ENCODE data around the gene B3GAT1.

DNA sequence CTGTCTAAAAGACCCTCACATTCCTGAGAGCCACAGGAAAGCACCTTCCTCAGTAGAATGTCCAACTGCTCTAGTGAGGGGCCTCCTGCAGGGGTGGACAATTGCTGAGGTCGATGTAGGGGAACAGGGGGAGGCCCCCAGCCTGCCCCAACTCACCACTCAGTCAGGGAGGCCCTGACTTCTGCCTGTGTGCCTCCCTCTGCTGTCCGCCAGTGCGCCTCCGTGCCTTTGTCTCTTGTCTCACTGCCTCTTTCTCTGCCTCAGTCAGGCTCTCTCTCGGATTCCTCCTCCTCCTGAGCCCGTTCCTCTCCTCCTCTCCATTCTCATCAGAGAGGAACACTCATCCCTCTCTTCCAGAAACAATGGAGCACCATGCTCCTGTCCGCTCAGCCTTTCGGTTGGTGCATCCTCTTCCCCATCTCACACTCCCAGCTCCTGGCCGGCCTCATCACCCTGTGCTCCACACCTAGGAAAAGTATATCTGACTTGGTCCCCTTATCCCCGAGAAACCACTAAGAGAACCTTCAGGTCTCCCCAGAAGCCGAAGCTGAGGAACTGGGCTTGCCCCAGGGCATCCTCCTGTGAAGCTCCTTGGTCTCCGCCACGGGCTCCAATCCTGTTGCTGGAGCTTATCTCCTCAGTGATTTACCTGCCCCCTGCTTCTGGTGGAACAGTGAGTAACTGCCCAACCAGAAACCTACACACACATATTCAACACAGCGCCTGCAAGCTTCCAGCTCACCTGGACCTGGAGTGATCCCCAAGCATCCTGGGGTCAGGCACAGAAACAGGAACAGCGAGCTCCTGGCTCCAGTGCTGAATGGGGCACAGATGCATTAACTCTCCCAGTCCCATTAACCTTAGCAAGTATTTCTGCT, 2.3 kb downstream of the B3GAT1 start:
- TF ChIP-seq, protein P1, sequence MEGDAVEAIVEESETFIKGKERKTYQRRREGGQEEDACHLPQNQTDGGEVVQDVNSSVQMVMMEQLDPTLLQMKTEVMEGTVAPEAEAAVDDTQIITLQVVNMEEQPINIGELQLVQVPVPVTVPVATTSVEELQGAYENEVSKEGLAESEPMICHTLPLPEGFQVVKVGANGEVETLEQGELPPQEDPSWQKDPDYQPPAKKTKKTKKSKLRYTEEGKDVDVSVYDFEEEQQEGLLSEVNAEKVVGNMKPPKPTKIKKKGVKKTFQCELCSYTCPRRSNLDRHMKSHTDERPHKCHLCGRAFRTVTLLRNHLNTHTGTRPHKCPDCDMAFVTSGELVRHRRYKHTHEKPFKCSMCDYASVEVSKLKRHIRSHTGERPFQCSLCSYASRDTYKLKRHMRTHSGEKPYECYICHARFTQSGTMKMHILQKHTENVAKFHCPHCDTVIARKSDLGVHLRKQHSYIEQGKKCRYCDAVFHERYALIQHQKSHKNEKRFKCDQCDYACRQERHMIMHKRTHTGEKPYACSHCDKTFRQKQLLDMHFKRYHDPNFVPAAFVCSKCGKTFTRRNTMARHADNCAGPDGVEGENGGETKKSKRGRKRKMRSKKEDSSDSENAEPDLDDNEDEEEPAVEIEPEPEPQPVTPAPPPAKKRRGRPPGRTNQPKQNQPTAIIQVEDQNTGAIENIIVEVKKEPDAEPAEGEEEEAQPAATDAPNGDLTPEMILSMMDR (IDR thresholded peaks at IDR 0.05), result no peak
- no peak for TF ChIP-seq POLR2A (IDR thresholded peaks at IDR 0.05)

Data from lower leg skin (tissue), 3 donors.